ENCODE data around the gene PKP2. TPM values are rescaled to one million over a fixed set of nuclear protein-coding genes. Genes with fewer than 3 reads are reported as not detected.

The PKP2 gene
- total RNA-seq, 1 donor from 2014 or later = 3.0 TPM

- Histone ChIP-seq H3K4me1 (no peaks in the 10 kb centered on the region), H3K9me3 (no peaks in the 10 kb centered on the region), H3K27me3 (ENCODE audit: low read depth) (no peaks in the 10 kb centered on the region), H3K36me3 (no peaks in the 10 kb centered on the region), H3K27ac (no peak overlapping the region), H3K4me3 (no peak overlapping the region)
- ATAC-seq (no peak), DNase-seq (no peak)
- intact Hi-C loops (cut with DNase I) = no loop called here
- TF ChIP-seq CTCF (IDR thresholded peaks at IDR 0.05) = no peak
These were observed 74.9 kb downstream of the PKP2 start for GRCh38 chr12:32821710-32822109.

- ATAC-seq (no peak), DNase-seq (no peak)
- Histone ChIP-seq H3K4me1 (no peaks in the 10 kb centered on the region), H3K36me3 (no peaks in the 10 kb centered on the region), H3K27ac (no peak overlapping the region), H3K27me3 (ENCODE audit: low read depth) (no peaks in the 10 kb centered on the region), H3K4me3 (no peak overlapping the region), H3K9me3 (no peaks in the 10 kb centered on the region)
- no peak for TF ChIP-seq CTCF (IDR thresholded peaks at IDR 0.05)
- intact Hi-C loops (cut with DNase I) = no loop called here
These were observed 75.3 kb downstream of the PKP2 start for GRCh38 chr12:32821293-32821692.

DNA sequence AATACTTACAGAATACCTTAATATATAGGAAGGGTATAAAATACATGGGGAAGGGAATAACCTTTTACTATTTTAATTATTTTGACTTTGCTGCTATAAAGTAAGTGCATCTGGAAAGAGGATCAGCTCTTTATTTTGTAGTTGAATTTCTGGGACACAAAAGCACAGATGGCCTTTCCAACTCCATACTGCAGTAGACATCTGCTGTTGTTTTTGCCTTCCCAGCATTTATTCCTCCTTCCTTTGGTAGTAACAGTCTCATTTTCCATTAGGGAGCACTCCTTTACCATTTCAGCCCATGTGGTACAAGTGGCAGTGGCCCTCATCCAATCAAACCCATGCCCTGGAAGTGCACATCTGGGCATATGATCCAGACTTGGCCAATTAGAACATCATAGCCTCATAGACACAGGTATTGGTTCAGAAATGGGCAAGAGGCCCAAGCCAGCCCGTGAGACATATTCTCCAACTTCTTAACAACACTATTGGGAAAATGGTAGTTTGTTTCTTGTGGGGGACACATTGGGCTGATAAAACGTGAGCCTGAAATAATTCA lies 76.1 kb downstream of the PKP2 start:
- H3K9me3 ChIP-seq = no peaks in the 10 kb centered on the region
- H3K27ac ChIP-seq = no peak overlapping the region
- no peaks in the 10 kb centered on the region for H3K36me3 ChIP-seq
- H3K27me3 ChIP-seq (ENCODE audit: low read depth) = no peaks in the 10 kb centered on the region
- ATAC-seq (no peak), DNase-seq (no peak)
- no peak for TF ChIP-seq CTCF (IDR thresholded peaks at IDR 0.05)
- no peak overlapping the region for H3K4me3 ChIP-seq
- intact Hi-C loops (cut with DNase I) = no loop called here
- no peaks in the 10 kb centered on the region for H3K4me1 ChIP-seq

DNA sequence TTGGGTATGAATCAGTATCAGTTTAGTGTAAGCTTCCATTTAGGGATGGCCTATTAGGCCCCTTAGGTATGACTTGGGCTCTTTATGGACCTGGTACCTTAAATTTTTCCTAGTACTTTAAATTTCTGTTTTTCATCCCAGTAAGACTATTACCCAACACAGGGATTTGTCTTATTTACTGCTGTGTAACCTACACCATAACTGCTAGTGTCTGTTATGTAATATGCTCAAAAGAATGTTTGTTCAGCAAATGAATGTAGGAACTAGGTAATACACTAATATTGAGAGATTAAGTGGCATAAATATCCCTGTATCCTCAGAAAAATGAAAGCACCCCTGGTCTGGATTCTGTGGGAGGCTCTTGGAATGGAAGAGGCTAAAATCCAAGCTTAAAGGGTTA lies 77.2 kb downstream of the PKP2 start:
- DNase-seq = no peak

GRCh38 chr12:32811686-32812392 lies 84.7 kb downstream of the PKP2 start:
- ATAC-seq = no peak
- DNase-seq = no peak
- H3K27ac ChIP-seq = no peak overlapping the region
- no peak overlapping the region for H3K4me3 ChIP-seq
- H3K9me3 ChIP-seq = no peaks in the 10 kb centered on the region
- no peak for TF ChIP-seq CTCF (IDR thresholded peaks at IDR 0.05)
- intact Hi-C loops (cut with DNase I) = no loop called here
- H3K27me3 ChIP-seq (ENCODE audit: low read depth) = peaks cover 4% of the 10 kb centered on the region
- no peaks in the 10 kb centered on the region for H3K36me3 ChIP-seq
- no peaks in the 10 kb centered on the region for H3K4me1 ChIP-seq

More for the DNA sequence above, 77.2 kb downstream of the PKP2 start:
- Histone ChIP-seq H3K4me1 (no peaks in the 10 kb centered on the region), H3K27me3 (ENCODE audit: low read depth) (no peaks in the 10 kb centered on the region), H3K9me3 (no peaks in the 10 kb centered on the region), H3K4me3 (no peak overlapping the region), H3K36me3 (no peaks in the 10 kb centered on the region), H3K27ac (no peak overlapping the region)
- no peak for ATAC-seq
- intact Hi-C loops (cut with DNase I) = no loop called here
- no peak for TF ChIP-seq CTCF (IDR thresholded peaks at IDR 0.05)

Measured in lower lobe of right lung (tissue), 2 donors.